HG02798 (cell line): ENCODE data around the gene SORL1.
A peak's percentile ranks its signal among the peaks of the same experiment; 100 is the strongest.

Experiments used
- ATAC-seq: cut with Tn5 transposase; IDR thresholded peaks from one replicate; pipeline ENCODE4 v1.9.1; 2021; ENCODE audit warnings: mild to moderate bottlenecking; ENCODE audit not compliant: unreplicated experiment, poor library complexity

SORL1 gene

GRCh38 chr11:121425828-121426227, 26.3 kb upstream of the SORL1 start:
- ATAC-seq, result no peak

DNA sequence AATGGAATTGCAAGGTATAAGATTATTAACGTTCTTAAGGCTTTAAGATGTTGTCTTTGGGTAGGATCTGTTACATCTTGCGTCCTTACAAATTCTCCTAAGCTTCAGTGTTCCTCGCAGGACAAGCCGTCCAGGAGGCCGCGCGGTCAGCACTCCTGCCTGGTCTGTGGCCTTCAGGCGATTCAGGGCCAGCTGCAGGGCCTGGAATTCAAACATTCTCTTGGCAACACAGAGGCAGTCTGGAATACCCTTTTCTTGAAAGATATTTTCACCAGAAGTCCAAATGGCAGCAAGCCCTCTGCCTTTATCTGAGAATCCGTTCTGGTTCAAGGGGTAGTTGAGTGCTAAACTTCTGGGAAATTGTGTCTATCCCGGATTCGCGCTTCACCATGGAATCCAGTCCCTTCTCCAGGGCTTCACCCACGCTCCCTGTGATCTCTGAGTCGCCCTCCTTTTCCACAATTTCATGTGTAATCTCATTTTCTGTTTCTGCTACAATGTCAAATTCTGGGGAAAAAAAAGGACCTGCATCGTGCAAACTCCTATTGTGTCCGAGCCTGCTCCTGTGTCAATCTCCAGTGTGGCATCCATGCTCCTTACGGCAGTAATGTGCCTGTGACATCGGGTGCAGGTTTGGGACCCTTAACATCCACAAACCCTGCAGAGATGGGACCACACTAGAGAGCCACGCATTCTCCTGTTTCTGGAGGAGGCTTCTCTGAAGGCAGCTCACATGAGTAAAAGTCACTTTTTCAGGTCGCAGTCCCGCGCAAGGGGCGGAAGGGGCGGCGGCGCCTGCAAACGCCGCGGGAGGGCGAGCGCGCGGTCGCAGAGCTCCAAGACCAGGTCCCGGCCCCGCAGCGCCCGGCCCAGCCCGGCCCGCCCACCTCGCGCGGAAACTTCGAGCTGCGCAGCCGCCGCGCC, 25.4 kb upstream of the SORL1 start:
- peak; percentile 46 for ATAC-seq

DNA sequence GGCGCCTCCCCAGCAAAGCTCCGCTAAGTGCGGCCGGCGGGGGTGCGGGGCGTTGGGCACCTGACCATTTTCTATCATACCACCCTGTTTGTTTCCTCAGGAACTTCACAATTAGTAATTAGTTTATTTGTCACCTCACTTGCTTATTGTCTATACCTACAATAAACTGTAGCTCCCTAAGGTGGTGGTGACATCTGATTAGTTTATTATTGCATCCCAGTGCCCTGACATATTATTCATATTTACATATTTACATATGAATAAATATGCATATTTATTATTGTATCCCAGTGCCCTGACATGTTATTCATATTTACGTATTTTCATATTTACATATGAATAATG, 24.7 kb upstream of the SORL1 start:
- no peak for ATAC-seq

DNA sequence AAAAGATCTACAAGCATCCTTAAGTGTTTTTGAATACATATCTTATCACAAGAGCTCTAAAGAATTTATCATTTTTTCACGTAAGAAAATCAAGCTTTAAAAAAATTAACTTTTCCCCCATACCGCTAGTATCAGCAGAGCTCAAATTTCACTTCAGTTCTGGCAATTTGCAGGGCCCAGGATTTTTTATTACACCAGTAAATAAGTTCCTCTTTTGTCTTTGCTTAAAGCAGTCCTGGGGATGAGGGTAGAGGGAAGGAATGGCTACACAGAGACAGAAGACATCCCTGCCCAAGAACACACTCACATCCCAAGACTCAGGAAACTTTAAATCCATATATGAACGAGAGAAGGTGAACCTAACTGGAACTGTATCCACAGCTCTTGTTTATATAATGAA, 22.6 kb upstream of the SORL1 start:
- no peak for ATAC-seq

DNA sequence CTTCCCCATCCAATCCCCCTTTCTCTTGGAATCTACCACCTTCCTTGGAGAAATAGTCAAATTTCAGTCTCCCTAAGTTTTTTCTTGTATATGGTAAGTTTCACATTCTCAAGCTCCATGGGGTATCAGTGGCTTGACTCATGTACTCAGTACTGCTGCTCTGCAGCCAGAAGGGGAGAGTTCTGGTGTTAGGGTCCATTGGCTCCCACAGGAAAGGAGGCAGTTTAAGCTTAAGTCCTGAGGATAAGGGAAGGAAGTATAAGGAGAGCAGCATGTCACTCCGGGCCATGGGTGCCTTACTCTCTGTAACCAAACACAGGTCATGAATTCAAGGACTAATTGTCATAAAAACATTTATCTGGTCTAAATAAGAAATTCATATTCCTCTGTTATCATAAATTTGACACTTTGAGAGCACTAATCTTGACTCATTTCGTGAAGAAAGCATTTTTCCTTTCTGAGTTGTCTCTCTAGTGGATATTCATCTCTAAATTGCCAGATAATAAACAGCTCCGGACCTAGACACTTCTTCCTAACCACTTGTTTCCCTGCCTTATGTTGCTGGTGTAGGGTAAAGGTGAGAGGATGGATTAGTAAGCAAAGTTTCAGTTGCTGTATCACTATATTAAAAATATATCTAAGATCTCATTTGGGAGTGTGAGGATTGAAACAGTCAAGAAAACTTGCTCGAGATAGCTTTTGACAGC, 20.1 kb upstream of the SORL1 start:
- ATAC-seq, result no peak

DNA sequence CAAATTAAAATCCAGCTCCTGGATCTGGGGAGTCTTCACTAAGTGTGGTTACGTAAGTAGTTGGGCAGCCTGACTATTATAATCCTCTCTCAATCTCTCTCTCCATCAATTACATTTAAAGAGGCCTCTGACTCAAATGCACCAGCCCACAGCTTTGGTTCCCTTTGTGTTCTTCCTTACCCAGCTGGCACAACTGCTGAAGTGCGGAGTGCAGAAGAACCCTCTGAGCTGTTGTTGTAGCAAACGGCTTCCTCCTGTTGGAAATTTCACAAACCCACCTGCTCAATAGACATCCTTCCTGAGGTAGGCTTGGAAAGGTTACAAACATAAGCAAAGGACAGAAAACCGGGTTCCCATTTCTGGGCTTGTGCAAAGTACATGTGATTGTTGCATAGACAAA, 17.0 kb upstream of the SORL1 start:
- no peak for ATAC-seq

- ATAC-seq, result no peak
These were observed 16.3 kb upstream of the SORL1 start for GRCh38 chr11:121435551-121436511.

GRCh38 chr11:121437018-121437685, 15.0 kb upstream of the SORL1 start:
- ATAC-seq, result no peak

- no peak for ATAC-seq
These were observed 14.4 kb upstream of the SORL1 start for GRCh38 chr11:121437686-121438078.

- ATAC-seq, result no peak
These were observed 12.8 kb upstream of the SORL1 start for GRCh38 chr11:121439337-121439736.

- ATAC-seq, result no peak
These were observed 12.4 kb upstream of the SORL1 start for GRCh38 chr11:121439759-121440158.

- ATAC-seq, result no peak
These were observed 10.6 kb upstream of the SORL1 start for GRCh38 chr11:121441521-121441920.

GRCh38 chr11:121443688-121444275, 8.3 kb upstream of the SORL1 start:
- no peak for ATAC-seq

GRCh38 chr11:121444526-121444925, 7.6 kb upstream of the SORL1 start:
- ATAC-seq, result no peak

DNA sequence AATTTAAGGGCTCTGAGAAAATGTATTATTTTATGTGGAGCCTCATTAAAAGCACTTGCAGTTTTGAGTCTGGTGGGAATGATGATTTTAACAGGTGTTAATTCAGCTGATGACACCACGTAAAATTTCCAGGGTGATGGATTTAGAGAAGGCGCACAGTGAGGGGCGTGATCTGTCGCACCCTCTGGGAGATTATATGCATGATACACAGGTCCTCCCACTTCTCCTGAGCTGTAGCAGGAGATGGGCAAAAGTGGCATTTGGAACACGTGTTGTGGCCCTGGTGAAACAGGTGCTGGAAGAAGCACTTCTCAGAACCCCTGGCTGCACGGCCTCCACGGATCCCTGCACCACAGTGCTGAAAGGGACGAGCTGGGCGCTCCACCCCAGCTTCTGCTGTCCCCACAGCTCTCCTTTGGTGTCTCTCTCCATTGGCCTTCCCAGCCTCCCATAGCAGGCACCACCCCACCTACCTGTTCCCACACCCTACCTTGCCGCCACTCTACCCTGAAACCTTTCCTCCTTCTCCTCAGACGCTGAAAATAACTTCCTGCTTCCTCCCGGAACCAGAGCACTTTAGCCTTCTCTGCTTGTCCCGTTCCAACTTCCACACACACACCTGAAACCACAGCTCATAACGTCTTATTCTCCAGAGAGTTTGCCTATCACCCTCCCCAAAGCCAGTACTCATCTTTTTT, 6.9 kb upstream of the SORL1 start:
- ATAC-seq, result peak; percentile 16

DNA sequence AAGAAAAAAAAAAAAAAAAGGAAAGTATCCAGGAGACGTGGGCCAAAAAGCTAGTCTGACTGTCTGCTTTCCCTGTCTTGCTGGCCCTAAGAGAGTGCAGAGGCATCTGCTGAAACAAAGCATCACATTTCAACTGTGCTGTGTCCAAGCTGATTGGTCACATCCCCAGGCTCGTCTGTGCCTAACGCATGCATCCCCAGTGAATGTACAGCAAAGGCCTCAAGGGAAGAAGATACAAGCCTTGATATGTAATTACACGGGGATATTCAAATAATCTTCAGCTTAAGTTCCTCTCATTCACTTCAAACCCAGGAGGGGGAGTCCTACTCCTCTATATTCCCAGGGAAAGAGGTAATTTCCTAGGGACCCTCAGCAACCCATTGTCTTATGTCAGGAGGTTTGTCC, 5.4 kb upstream of the SORL1 start:
- no peak for ATAC-seq

DNA sequence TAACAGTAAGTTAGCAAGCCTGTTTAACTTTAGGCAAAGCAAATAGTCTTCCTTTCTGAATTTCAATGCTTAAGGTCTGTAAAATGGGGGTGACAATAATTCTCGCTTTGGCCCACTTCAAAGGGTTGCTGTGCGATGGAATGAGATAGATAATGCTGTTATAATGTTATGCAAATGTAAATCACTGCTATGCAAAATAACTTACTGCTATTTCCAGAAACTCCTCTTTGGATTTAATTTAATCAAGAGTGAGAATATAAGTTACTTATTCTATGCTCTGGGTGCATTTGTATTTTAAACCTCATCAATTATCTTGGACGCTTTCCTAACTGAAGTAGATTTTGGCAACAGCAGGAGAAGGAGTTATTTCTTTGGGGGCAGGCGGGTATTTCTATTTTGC, 4.1 kb upstream of the SORL1 start:
- ATAC-seq, result no peak

GRCh38 chr11:121448431-121448941, 3.6 kb upstream of the SORL1 start:
- no peak for ATAC-seq

DNA sequence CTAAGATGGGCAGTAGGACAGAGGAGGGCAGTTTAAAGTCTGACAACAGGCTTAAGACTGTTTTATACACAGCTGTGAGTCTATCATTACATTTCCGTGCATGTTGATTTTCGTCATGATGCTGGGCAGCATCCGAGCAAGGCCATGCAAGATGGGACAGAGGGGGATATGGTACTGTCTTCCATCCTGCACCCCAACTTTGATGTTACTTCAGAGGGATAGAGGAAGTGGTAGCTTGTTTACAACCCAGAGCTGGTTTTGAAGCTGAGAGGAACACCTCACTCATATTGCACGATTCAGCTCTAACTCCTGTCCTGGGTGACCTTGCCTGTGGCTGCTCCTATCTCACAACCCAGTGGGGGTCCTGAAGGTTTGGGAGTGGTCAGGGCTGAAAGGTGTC, 3.0 kb upstream of the SORL1 start:
- ATAC-seq, result no peak
